H9 (cell line): ENCODE data around the gene HEPHL1. TPM values are rescaled to one million over a fixed set of nuclear protein-coding genes. Genes with fewer than 3 reads are reported as not detected.

Source experiments
- DNase-seq: peaks from one replicate; pipeline ENCODE4 v3.0.0-alpha.2; 2017
- H2AFZ ChIP-seq: one replicate; pipeline ENCODE4 v1.6.1; 2013; ENCODE audit warnings: mild to moderate bottlenecking, low read length, control low read depth, moderate library complexity
- H2AK5ac ChIP-seq: 2 replicates; pipeline ENCODE4 v1.6.1; 2013; ENCODE audit warnings: low read length, control low read depth, mixed read lengths; ENCODE audit not compliant: insufficient read length
- H2BK120ac ChIP-seq: one replicate; pipeline ENCODE4 v1.6.1; 2013; ENCODE audit warnings: low read depth, mild to moderate bottlenecking, low read length, control low read depth, inconsistent platforms; ENCODE audit not compliant: poor library complexity, severe bottlenecking
- H2BK12ac ChIP-seq: 2 replicates; pipeline ENCODE4 v1.6.1; 2013; ENCODE audit warnings: low read length, control low read depth, mixed read lengths, low read depth; ENCODE audit not compliant: insufficient read length
- H2BK15ac ChIP-seq: 2 replicates; pipeline ENCODE4 v1.6.1; 2013; ENCODE audit warnings: low read depth, low read length, control low read depth
- H2BK20ac ChIP-seq: one replicate; pipeline ENCODE4 v1.6.1; 2013; ENCODE audit warnings: low read depth, mild to moderate bottlenecking, low read length, control low read depth, inconsistent platforms; ENCODE audit not compliant: poor library complexity, severe bottlenecking
- H2BK5ac ChIP-seq: 2 replicates; pipeline ENCODE4 v1.6.1; 2013; ENCODE audit warnings: low read length, control low read depth, mixed read lengths; ENCODE audit not compliant: insufficient read length
- H3K14ac ChIP-seq: 2 replicates; pipeline ENCODE4 v1.6.1; 2013; ENCODE audit warnings: low read length, control low read depth; ENCODE audit not compliant: insufficient read depth
- H3K18ac ChIP-seq: 2 replicates; pipeline ENCODE4 v1.6.1; 2013; ENCODE audit warnings: low read depth, mild to moderate bottlenecking, mixed read lengths, low read length, control low read depth; ENCODE audit not compliant: insufficient read length
- H3K23ac ChIP-seq: 2 replicates; pipeline ENCODE4 v1.6.1; 2013; ENCODE audit warnings: low read length, control low read depth, mixed read lengths, low read depth; ENCODE audit not compliant: insufficient read length
- H3K23me2 ChIP-seq: 2 replicates; pipeline ENCODE4 v1.6.1; 2013; ENCODE audit warnings: low read depth, mild to moderate bottlenecking, mixed read lengths, low read length, control low read depth; ENCODE audit not compliant: insufficient read length, poor library complexity, severe bottlenecking
- H3K27ac ChIP-seq: 2 replicates; pipeline ENCODE4 v1.5.1; 2013; ENCODE audit warnings: low read length, control low read depth, mixed read lengths, low read depth; ENCODE audit not compliant: insufficient read length
- H3K27me3 ChIP-seq: 2 replicates; pipeline ENCODE4 v1.6.1; 2013; ENCODE audit warnings: low read length, control low read depth, inconsistent platforms; ENCODE audit not compliant: insufficient read depth
- H3K4ac ChIP-seq: 2 replicates; pipeline ENCODE4 v1.6.1; 2013; ENCODE audit warnings: low read depth, mild to moderate bottlenecking, control low read depth, inconsistent platforms, low read length, moderate library complexity
- H3K4me1 ChIP-seq: 2 replicates; pipeline ENCODE4 v1.6.1; 2013; ENCODE audit warnings: low read length, control low read depth, inconsistent platforms; ENCODE audit not compliant: insufficient read depth
- H3K4me2 ChIP-seq: 2 replicates; pipeline ENCODE4 v1.6.1; 2013; ENCODE audit warnings: low read length, control low read depth, mixed read lengths; ENCODE audit not compliant: insufficient read length, insufficient read depth
- H3K56ac ChIP-seq: 2 replicates; pipeline ENCODE4 v1.6.1; 2013; ENCODE audit warnings: low read depth, mild to moderate bottlenecking, mixed read lengths, low read length, control low read depth; ENCODE audit not compliant: insufficient read length
- H3K79me1 ChIP-seq: 2 replicates; pipeline ENCODE4 v1.6.1; 2013; ENCODE audit warnings: low read depth, mild to moderate bottlenecking, moderate library complexity, low read length, control low read depth, inconsistent platforms; ENCODE audit not compliant: insufficient read depth, poor library complexity, severe bottlenecking
- H3K79me2 ChIP-seq: 2 replicates; pipeline ENCODE4 v1.6.1; 2013; ENCODE audit warnings: low read length, control low read depth, inconsistent platforms; ENCODE audit not compliant: insufficient read depth
- H3K9ac ChIP-seq: 2 replicates; pipeline ENCODE4 v1.6.1; 2013; ENCODE audit warnings: low read length, control low read depth, mixed read lengths; ENCODE audit not compliant: insufficient read length; ENCODE audit errors: extremely low read depth
- H3K9me3 ChIP-seq: one replicate; pipeline ENCODE4 v1.6.1; 2013; ENCODE audit warnings: low read depth, low read length, inconsistent platforms; ENCODE audit not compliant: control insufficient read depth
- H3T11ph ChIP-seq: one replicate; pipeline ENCODE4 v1.6.1; 2013; ENCODE audit warnings: mild to moderate bottlenecking, low read length, control low read depth, inconsistent platforms
- H4K20me1 ChIP-seq: one replicate; pipeline ENCODE4 v1.6.1; 2013; ENCODE audit not compliant: control insufficient read depth, insufficient read length, insufficient read depth
- H4K5ac ChIP-seq: 2 replicates; pipeline ENCODE4 v1.6.1; 2013; ENCODE audit warnings: low read depth, mild to moderate bottlenecking, mixed read lengths, low read length, control low read depth; ENCODE audit not compliant: insufficient read length
- H4K8ac ChIP-seq: replicated peaks from 2 replicates; pipeline ENCODE4 v1.6.1; 2013; ENCODE audit warnings: low read length, control low read depth, mixed read lengths, low read depth; ENCODE audit not compliant: insufficient read length
- H4K91ac ChIP-seq: 2 replicates; pipeline ENCODE4 v1.6.1; 2013; ENCODE audit warnings: low read depth, mild to moderate bottlenecking, moderate library complexity, mixed read lengths, low read length, control low read depth; ENCODE audit not compliant: insufficient read length
- H3K27ac Mint-ChIP-seq, 3 experiments: 2 replicates in 2 of 3; 3 replicates in 1 of 3; pipeline ENCODE4 v1.8.0; 2020 to 2021; ENCODE audit warnings: mixed read lengths in 3 of 3, mild to moderate bottlenecking in 1 of 3, moderate library complexity in 1 of 3
- H3K27me3 Mint-ChIP-seq: 2 replicates; pipeline ENCODE4 v1.8.0; 2021; ENCODE audit warnings: low read depth, mild to moderate bottlenecking, moderate library complexity, mixed read lengths
- H3K36me3 Mint-ChIP-seq, 3 experiments: 2 replicates in 2 of 3; 3 replicates in 1 of 3; pipeline ENCODE4 v1.8.0; 2020 to 2021; ENCODE audit warnings: low read depth in 3 of 3, mixed read lengths in 3 of 3; ENCODE audit not compliant: insufficient read depth in 1 of 3
- H3K4me1 Mint-ChIP-seq, 2 experiments: 2 replicates each; pipeline ENCODE4 v1.8.0; 2020; ENCODE audit warnings: mixed read lengths in 2 of 2
- H3K4me3 Mint-ChIP-seq, 2 experiments: 2 replicates in 1 of 2; 3 replicates in 1 of 2; pipeline ENCODE4 v1.8.0; 2020 to 2021; ENCODE audit warnings: mild to moderate bottlenecking in 2 of 2, mixed read lengths in 2 of 2, moderate library complexity in 1 of 2
- H3K9me3 Mint-ChIP-seq, 2 experiments: 2 replicates in 1 of 2; 3 replicates in 1 of 2; pipeline ENCODE4 v1.8.0; 2020; ENCODE audit warnings: mild to moderate bottlenecking in 2 of 2, mixed read lengths in 2 of 2, moderate library complexity in 1 of 2
- CTCF ChIP-seq: fragments of 200-600 bp; sonication (generic); conservative IDR thresholded peaks from 3 replicates; pipeline ENCODE4 v1.8.0; 2021; ENCODE audit warnings: antibody characterized with exemption, mild to moderate bottlenecking
- WGBS: extraction: QIAGEN DNeasy Blood & Tissue Kit; methylation state at CpG from one replicate; pipeline ENCODE4 v1.1.7; 2013; ENCODE audit warnings: missing lambda C conversion rate, low lambda C conversion rate, mixed read lengths; ENCODE audit not compliant: insufficient read length; ENCODE audit errors: extremely low coverage; 5-methylcytosine and 5-hydroxymethylcytosine counted together
- total RNA-seq: library from RNA; stranded (reverse); gene quantifications from 2 replicates; pipeline ENCODE4 v1.2.1, GENCODE V29; 2021

The HEPHL1 gene
- total RNA-seq, 1 experiment from 2014 or later, result not detected

- Histone ChIP-seq H3T11ph (no peak overlapping the region), H3K23ac (no peak overlapping the region), H3K79me1 (peaks cover 4% of the 10 kb centered on the region), H3K56ac (no peak overlapping the region), H2AFZ (no peak overlapping the region), H2BK15ac (no peak overlapping the region), H3K27ac (no peak overlapping the region), H2BK12ac (no peak overlapping the region), H3K79me2 (peaks cover 65% of the 10 kb centered on the region), H3K4me1 (peaks cover 12% of the 10 kb centered on the region; the same call in 1 of the 2 replicates), H3K9me3 (no peaks in the 10 kb centered on the region), H2BK5ac (no peak overlapping the region), H2BK120ac (no peak overlapping the region), H2BK20ac (no peak overlapping the region), H4K5ac (no peak overlapping the region), H3K14ac (no peak overlapping the region), H3K27me3 (no peaks in the 10 kb centered on the region), H3K18ac (no peak overlapping the region), H3K4me2 (no peak overlapping the region), H4K20me1 (no peaks in the 10 kb centered on the region), H3K9ac (no peak overlapping the region), H3K23me2 (peaks cover 21% of the 10 kb centered on the region), H3K4ac (no peak overlapping the region), H4K91ac (no peak overlapping the region), H2AK5ac (no peak overlapping the region), H4K8ac (no peak overlapping the region)
- no peak overlapping the region for H3K4me3 Mint-ChIP-seq
- peaks cover 6 to 14% (median 12%) of the 10 kb centered on the region in 3 experiments; a peak in 6 of 7 replicates for H3K36me3 Mint-ChIP-seq
- no CpG with 5 or more reads among the region's 4 CpGs for WGBS
- no peak for DNase-seq
- TF ChIP-seq CTCF, result no peak
- peak overlapping the region in 2 of 3 experiments; percentile 27 to 41; a peak in 2 of 7 replicates for H3K27ac Mint-ChIP-seq
- H3K4me1 Mint-ChIP-seq, result peaks cover 41 to 43% of the 10 kb centered on the region in 2 experiments
- H3K9me3 Mint-ChIP-seq, result no peaks in the 10 kb centered on the region; a peak in 1 of 5 replicates
- H3K27me3 Mint-ChIP-seq, result no peaks in the 10 kb centered on the region
These were observed 111.8 kb downstream of the HEPHL1 start for GRCh38 chr11:94132823-94133408.
